Panc1 (cell line): ENCODE data around the gene TACC2. TPM values are rescaled to one million over a fixed set of nuclear protein-coding genes. Genes with fewer than 3 reads are reported as not detected.
A peak's percentile ranks its signal among the peaks of the same experiment; 100 is the strongest.

Source experiments
- ATAC-seq: fragments of 200-7000 bp; cut with Tn5 transposase; 2 replicates; pipeline ENCODE4 v1.9.1; 2020; ENCODE audit warnings: mild to moderate bottlenecking, moderate library complexity
- BruUV-seq: library from RNA; stranded (reverse); fragments of 400-500 nt; replicated peaks from 2 replicates; lab custom pipeline; 2021; lab: Mats Ljungman, UMichigan
- CTCF ChIA-PET: fragments of 300-600 bp; sonication (Branson Sonifier 250); formaldehyde crosslinking; loops from one replicate; lab custom pipeline; 2022; ENCODE audit warnings: antibody characterized with exemption; lab: Charles Lee
- POLR2A ChIA-PET: fragments of 300-600 bp; sonication (Branson Sonifier 250); formaldehyde crosslinking; loops from one replicate; lab custom pipeline; 2022; ENCODE audit warnings: antibody characterized with exemption; lab: Charles Lee
- DNase-seq: peaks from one replicate; pipeline ENCODE4 v3.0.0-alpha.2; 2010; ENCODE audit warnings: low read depth, low spot score
- H3K27ac ChIP-seq: 2 replicates; pipeline ENCODE4 v1.5.1; 2011; ENCODE audit warnings: mild to moderate bottlenecking, low read length, inconsistent platforms
- H3K27me3 ChIP-seq: fragments of 200-500 bp; sonication (Bioruptor generic); 2 replicates; pipeline ENCODE4 v1.6.0; 2014; ENCODE audit warnings: low read length, inconsistent platforms; ENCODE audit not compliant: control insufficient read depth, insufficient read depth
- H3K36me3 ChIP-seq: fragments of 200-500 bp; sonication (Bioruptor generic); 2 replicates; pipeline ENCODE4 v1.5.1; 2014; ENCODE audit warnings: inconsistent platforms, mild to moderate bottlenecking, low read length, moderate library complexity; ENCODE audit not compliant: control insufficient read depth, insufficient read depth
- H3K4me1 ChIP-seq: 2 replicates; pipeline ENCODE4 v1.5.1; 2011; ENCODE audit warnings: inconsistent platforms, mild to moderate bottlenecking, low read length, moderate library complexity; ENCODE audit not compliant: control insufficient read depth, insufficient read depth
- H3K4me3 ChIP-seq, 2 experiments: 2 replicates each; pipeline ENCODE4 v1.5.1; 2011 to 2012; ENCODE audit warnings: low read depth in 2 of 2, low read length in 2 of 2, mild to moderate bottlenecking in 2 of 2, inconsistent platforms in 1 of 2, moderate library complexity in 1 of 2
- H3K9me3 ChIP-seq: fragments of 200-500 bp; sonication (Bioruptor generic); 2 replicates; pipeline ENCODE4 v1.5.1; 2014; ENCODE audit warnings: low read depth, mild to moderate bottlenecking, inconsistent platforms, low read length, moderate library complexity; ENCODE audit not compliant: control insufficient read depth, insufficient read depth
- CTCF ChIP-seq: fragments of 450-650 bp; IDR thresholded peaks from 2 replicates; pipeline ENCODE4 v1.5.1; 2017; ENCODE audit warnings: mild to moderate bottlenecking
- POLR2AphosphoS5 ChIP-seq: IDR thresholded peaks from 2 replicates; pipeline ENCODE4 v1.6.1; 2012; ENCODE audit warnings: mild to moderate bottlenecking, low read depth, low read length, moderate library complexity
- REST ChIP-seq, 2 experiments: IDR thresholded peaks; 2 replicates each; pipeline ENCODE4 v1.6.1; 2011 to 2012; ENCODE audit warnings: low read depth in 2 of 2, control low read depth in 1 of 2, low read length in 1 of 2, mild to moderate bottlenecking in 1 of 2, moderate library complexity in 1 of 2; ENCODE audit not compliant: insufficient read depth in 1 of 2
- SIN3A ChIP-seq: IDR thresholded peaks from 2 replicates; pipeline ENCODE4 v1.6.1; 2012; ENCODE audit warnings: low read depth, mild to moderate bottlenecking, low read length, moderate library complexity, borderline replicate concordance; ENCODE audit not compliant: insufficient read depth
- TCF7L2 ChIP-seq: IDR thresholded peaks from 2 replicates; pipeline ENCODE4 v1.6.1; 2011; ENCODE audit warnings: mild to moderate bottlenecking, low read depth, low read length, inconsistent platforms
- in situ Hi-C: cut with HindIII; loops from 2 replicates; pipeline ENCODE4 v1.10.0; 2016; ENCODE audit warnings: low sequenced_read_pairs, low pct_unique_long_range_greater_than_20kb
- intact Hi-C: fragments of 100-400 bp; cut with micrococcal nuclease; formaldehyde crosslinking; loops from one replicate; pipeline ENCODE4 v1.10.0; 2022; ENCODE audit not compliant: unreplicated experiment
- total RNA-seq: library from RNA; stranded (reverse); gene quantifications from one replicate; pipeline ENCODE4 v1.2.1, GENCODE V29; 2021; ENCODE audit not compliant: unreplicated experiment

TACC2 gene
- total RNA-seq, 1 experiment from 2014 or later: 133 TPM

GRCh38 chr10:122267849-122268737 lies 279.1 kb downstream of the TACC2 start:
- CTCF ChIA-PET: no interaction called here
- TF ChIP-seq CTCF (peak; percentile 99), SIN3A (no peak), POLR2AphosphoS5 (no peak), REST (IDR thresholded peaks at IDR 0.05; ENCODE audit: insufficient read depth in 1 of 2, low read depth in 2 of 2, low read length in 1 of 2) (no peak)
- peak; percentile 93 for ATAC-seq

GRCh38 chr10:122269059-122269687 lies 280.2 kb downstream of the TACC2 start:
- H3K36me3 ChIP-seq: no peaks in the 10 kb centered on the region; the same call in 1 of the 2 replicates
- no peaks in the 10 kb centered on the region for H3K27me3 ChIP-seq
- no peak overlapping the region for H3K27ac ChIP-seq
- CTCF ChIA-PET: no interaction called here
- no TSS peak for BruUV-seq
- TF ChIP-seq SIN3A: no peak
- TF ChIP-seq TCF7L2: no peak
- ATAC-seq (no peak), DNase-seq (no peak)
- no peak overlapping the region for H3K4me3 ChIP-seq
- H3K4me1 ChIP-seq: no peaks in the 10 kb centered on the region
- in situ Hi-C loops: no loop called here
- intact Hi-C loops: no loop called here
- POLR2A ChIA-PET: no interaction called here
- H3K9me3 ChIP-seq: no peaks in the 10 kb centered on the region

More at GRCh38 chr10:122267849-122268737, 279.1 kb downstream of the TACC2 start:
- Histone ChIP-seq H3K27me3 (no peaks in the 10 kb centered on the region), H3K27ac (no peak overlapping the region), H3K9me3 (no peaks in the 10 kb centered on the region), H3K4me3 (no peak overlapping the region), H3K36me3 (no peaks in the 10 kb centered on the region; the same call in 1 of the 2 replicates), H3K4me1 (no peaks in the 10 kb centered on the region)
- BruUV-seq: no TSS peak
- DNase-seq: peak; percentile 35
- in situ Hi-C loops (no loop called here), intact Hi-C loops (no loop called here)
- POLR2A ChIA-PET: interaction anchor here (0.9 kb wide), 1 partner anchor 106 kb away, joined by 4 read pairs; the partner anchor contains the start of gene PLEKHA1
